NB4 (cell line): ENCODE measurements around the gene PDCD4.

ENCODE experiments used
- CTCF ChIP-seq: IDR thresholded peaks from one replicate; pipeline ENCODE4 v1.5.1; 2012; ENCODE audit warnings: low read depth, low read length
- MYC ChIP-seq: IDR thresholded peaks from 2 replicates; pipeline ENCODE4 v1.6.1; 2011; ENCODE audit warnings: low read depth, low read length
- POLR2A ChIP-seq: IDR thresholded peaks from 2 replicates; pipeline ENCODE4 v1.6.1; 2011; ENCODE audit warnings: mild to moderate bottlenecking; ENCODE audit not compliant: insufficient read length; ENCODE audit errors: extremely low read depth

- TF ChIP-seq CTCF, result no peak
- TF ChIP-seq POLR2A, result no peak
- no peak for TF ChIP-seq MYC
These were observed 23.6 kb upstream of the PDCD4 start for GRCh38 chr10:110848106-110848505.
